ENCODE results near the gene ELF1.
A peak's percentile ranks its signal among the peaks of the same experiment; 100 is the strongest.

Gene ELF1

GRCh38 chr13:41007744-41008128 is 11.4 kb downstream of the ELF1 start:
- no peak overlapping the region for H3K9ac ChIP-seq (ENCODE audit: low read depth in 1 of 2, low read length in 2 of 2)
- no peaks in the 10 kb centered on the region for H3K9me3 ChIP-seq (ENCODE audit: control insufficient read depth in 1 of 2, low read length in 2 of 2)
- no peak overlapping the region for H3K27ac ChIP-seq (ENCODE audit: low read depth, low read length)
- H3K4me1 ChIP-seq (ENCODE audit: control insufficient read depth in 1 of 2, insufficient read depth in 2 of 2, low read length in 2 of 2) = peaks cover 57 to 59% of the 10 kb centered on the region in 2 donors
- no peaks in the 10 kb centered on the region for H3K27me3 ChIP-seq (ENCODE audit: control insufficient read depth in 1 of 2, insufficient read depth in 2 of 2, low read length in 2 of 2)
- no peak overlapping the region for H3K4me3 ChIP-seq (ENCODE audit: low read depth in 1 of 2, low read length in 2 of 2)
- H3K36me3 ChIP-seq (ENCODE audit: control insufficient read depth in 1 of 2, insufficient read depth in 2 of 2, low read length in 2 of 2) = no peaks in the 10 kb centered on the region

- Histone ChIP-seq H3K27ac (ENCODE audit: low read depth, low read length) (no peak overlapping the region), H3K9me3 (ENCODE audit: control insufficient read depth in 1 of 2, low read length in 2 of 2) (no peaks in the 10 kb centered on the region), H3K9ac (ENCODE audit: low read depth in 1 of 2, low read length in 2 of 2) (no peak overlapping the region), H3K36me3 (ENCODE audit: control insufficient read depth in 1 of 2, insufficient read depth in 2 of 2, low read length in 2 of 2) (no peaks in the 10 kb centered on the region), H3K4me3 (ENCODE audit: low read depth in 1 of 2, low read length in 2 of 2) (no peak overlapping the region), H3K27me3 (ENCODE audit: control insufficient read depth in 1 of 2, insufficient read depth in 2 of 2, low read length in 2 of 2) (no peaks in the 10 kb centered on the region), H3K4me1 (ENCODE audit: control insufficient read depth in 1 of 2, insufficient read depth in 2 of 2, low read length in 2 of 2) (peaks cover 60 to 64% of the 10 kb centered on the region in 2 donors)
Observed at GRCh38 chr13:41006978-41007743, 12.0 kb downstream of the ELF1 start.

GRCh38 chr13:41006306-41006705 is 12.8 kb downstream of the ELF1 start:
- H3K9me3 ChIP-seq (ENCODE audit: control insufficient read depth in 1 of 2, low read length in 2 of 2) = no peaks in the 10 kb centered on the region
- peak overlapping the region; percentile 7 to 51 for H3K4me3 ChIP-seq (ENCODE audit: low read depth in 1 of 2, low read length in 2 of 2)
- peaks cover 69 to 70% of the 10 kb centered on the region in 2 donors for H3K4me1 ChIP-seq (ENCODE audit: control insufficient read depth in 1 of 2, insufficient read depth in 2 of 2, low read length in 2 of 2)
- H3K27ac ChIP-seq (ENCODE audit: low read depth, low read length) = no peak overlapping the region
- H3K36me3 ChIP-seq (ENCODE audit: control insufficient read depth in 1 of 2, insufficient read depth in 2 of 2, low read length in 2 of 2) = no peaks in the 10 kb centered on the region
- no peak overlapping the region for H3K9ac ChIP-seq (ENCODE audit: low read depth in 1 of 2, low read length in 2 of 2)
- H3K27me3 ChIP-seq (ENCODE audit: control insufficient read depth in 1 of 2, insufficient read depth in 2 of 2, low read length in 2 of 2) = no peaks in the 10 kb centered on the region

- H3K4me3 ChIP-seq (ENCODE audit: low read depth in 1 of 2, low read length in 2 of 2) = peak overlapping the region; percentile 8 to 51
- H3K9me3 ChIP-seq (ENCODE audit: control insufficient read depth in 1 of 2, low read length in 2 of 2) = no peaks in the 10 kb centered on the region
- peak overlapping the region in 1 of 2 donors; percentile 7 for H3K9ac ChIP-seq (ENCODE audit: low read depth in 1 of 2, low read length in 2 of 2)
- no peaks in the 10 kb centered on the region for H3K36me3 ChIP-seq (ENCODE audit: control insufficient read depth in 1 of 2, insufficient read depth in 2 of 2, low read length in 2 of 2)
- no peaks in the 10 kb centered on the region for H3K27me3 ChIP-seq (ENCODE audit: control insufficient read depth in 1 of 2, insufficient read depth in 2 of 2, low read length in 2 of 2)
- peaks cover 69% of the 10 kb centered on the region in 2 donors for H3K4me1 ChIP-seq (ENCODE audit: control insufficient read depth in 1 of 2, insufficient read depth in 2 of 2, low read length in 2 of 2)
- no peak overlapping the region for H3K27ac ChIP-seq (ENCODE audit: low read depth, low read length)
Observed at GRCh38 chr13:41005704-41006103, 13.4 kb downstream of the ELF1 start.

- peak overlapping the region in 1 of 2 donors; percentile 7 for H3K9ac ChIP-seq (ENCODE audit: low read depth in 1 of 2, low read length in 2 of 2)
- H3K27me3 ChIP-seq (ENCODE audit: control insufficient read depth in 1 of 2, insufficient read depth in 2 of 2, low read length in 2 of 2) = no peaks in the 10 kb centered on the region
- H3K9me3 ChIP-seq (ENCODE audit: control insufficient read depth in 1 of 2, low read length in 2 of 2) = no peaks in the 10 kb centered on the region
- peak overlapping the region; percentile 32 to 51 for H3K4me3 ChIP-seq (ENCODE audit: low read depth in 1 of 2, low read length in 2 of 2)
- H3K36me3 ChIP-seq (ENCODE audit: control insufficient read depth in 1 of 2, insufficient read depth in 2 of 2, low read length in 2 of 2) = no peaks in the 10 kb centered on the region
- H3K27ac ChIP-seq (ENCODE audit: low read depth, low read length) = peak overlapping the region; percentile 7
- peaks cover 69 to 72% of the 10 kb centered on the region in 2 donors for H3K4me1 ChIP-seq (ENCODE audit: control insufficient read depth in 1 of 2, insufficient read depth in 2 of 2, low read length in 2 of 2)
Observed at GRCh38 chr13:41004875-41005693, 14.0 kb downstream of the ELF1 start.

- H3K4me1 ChIP-seq (ENCODE audit: control insufficient read depth in 1 of 2, insufficient read depth in 2 of 2, low read length in 2 of 2) = peaks cover 68 to 83% of the 10 kb centered on the region in 2 donors
- H3K9me3 ChIP-seq (ENCODE audit: control insufficient read depth in 1 of 2, low read length in 2 of 2) = no peaks in the 10 kb centered on the region
- no peak overlapping the region for H3K27ac ChIP-seq (ENCODE audit: low read depth, low read length)
Observed at GRCh38 chr13:41002606-41003005, 16.5 kb downstream of the ELF1 start.

GRCh38 chr13:41001695-41002094 is 17.4 kb downstream of the ELF1 start:
- Histone ChIP-seq H3K27me3 (ENCODE audit: control insufficient read depth in 1 of 2, insufficient read depth in 2 of 2, low read length in 2 of 2) (no peaks in the 10 kb centered on the region), H3K9ac (ENCODE audit: low read depth in 1 of 2, low read length in 2 of 2) (no peak overlapping the region), H3K9me3 (ENCODE audit: control insufficient read depth in 1 of 2, low read length in 2 of 2) (no peaks in the 10 kb centered on the region), H3K27ac (ENCODE audit: low read depth, low read length) (no peak overlapping the region), H3K4me3 (ENCODE audit: low read depth in 1 of 2, low read length in 2 of 2) (peak overlapping the region in 1 of 2 donors; percentile 18), H3K4me1 (ENCODE audit: control insufficient read depth in 1 of 2, insufficient read depth in 2 of 2, low read length in 2 of 2) (peaks cover 64 to 76% of the 10 kb centered on the region in 2 donors), H3K36me3 (ENCODE audit: control insufficient read depth in 1 of 2, insufficient read depth in 2 of 2, low read length in 2 of 2) (peaks cover 0 to 8% of the 10 kb centered on the region in 2 donors)

More at GRCh38 chr13:41002606-41003005, 16.5 kb downstream of the ELF1 start:
- Histone ChIP-seq H3K9ac (ENCODE audit: low read depth in 1 of 2, low read length in 2 of 2) (no peak overlapping the region), H3K27me3 (ENCODE audit: control insufficient read depth in 1 of 2, insufficient read depth in 2 of 2, low read length in 2 of 2) (no peaks in the 10 kb centered on the region), H3K36me3 (ENCODE audit: control insufficient read depth in 1 of 2, insufficient read depth in 2 of 2, low read length in 2 of 2) (peaks cover 0 to 5% of the 10 kb centered on the region in 2 donors), H3K4me3 (ENCODE audit: low read depth in 1 of 2, low read length in 2 of 2) (no peak overlapping the region)

GRCh38 chr13:40999416-40999815 is 19.7 kb downstream of the ELF1 start:
- Histone ChIP-seq H3K4me1 (ENCODE audit: control insufficient read depth in 1 of 2, insufficient read depth in 2 of 2, low read length in 2 of 2) (peaks cover 57 to 77% of the 10 kb centered on the region in 2 donors), H3K9me3 (ENCODE audit: control insufficient read depth in 1 of 2, low read length in 2 of 2) (no peaks in the 10 kb centered on the region), H3K4me3 (ENCODE audit: low read depth in 1 of 2, low read length in 2 of 2) (no peak overlapping the region), H3K9ac (ENCODE audit: low read depth in 1 of 2, low read length in 2 of 2) (no peak overlapping the region), H3K27me3 (ENCODE audit: control insufficient read depth in 1 of 2, insufficient read depth in 2 of 2, low read length in 2 of 2) (no peaks in the 10 kb centered on the region), H3K27ac (ENCODE audit: low read depth, low read length) (no peak overlapping the region), H3K36me3 (ENCODE audit: control insufficient read depth in 1 of 2, insufficient read depth in 2 of 2, low read length in 2 of 2) (peaks cover 0 to 8% of the 10 kb centered on the region in 2 donors)

- Histone ChIP-seq H3K9ac (ENCODE audit: low read depth in 1 of 2, low read length in 2 of 2) (no peak overlapping the region), H3K27me3 (ENCODE audit: control insufficient read depth in 1 of 2, insufficient read depth in 2 of 2, low read length in 2 of 2) (no peaks in the 10 kb centered on the region), H3K27ac (ENCODE audit: low read depth, low read length) (no peak overlapping the region), H3K4me1 (ENCODE audit: control insufficient read depth in 1 of 2, insufficient read depth in 2 of 2, low read length in 2 of 2) (peaks cover 59 to 68% of the 10 kb centered on the region in 2 donors), H3K9me3 (ENCODE audit: control insufficient read depth in 1 of 2, low read length in 2 of 2) (no peaks in the 10 kb centered on the region), H3K36me3 (ENCODE audit: control insufficient read depth in 1 of 2, insufficient read depth in 2 of 2, low read length in 2 of 2) (peaks cover 0 to 8% of the 10 kb centered on the region in 2 donors), H3K4me3 (ENCODE audit: low read depth in 1 of 2, low read length in 2 of 2) (no peak overlapping the region)
Observed at GRCh38 chr13:40996426-40997092, 22.6 kb downstream of the ELF1 start.

Data from duodenal mucosa (tissue), 2 donors.